Activated CD4-positive, alpha-beta T cell treated with anti-CD3 and anti-CD28 coated beads, Interleukin-2, Interleukin-6, amounts not matched to agents 100 ng/mL and 50 ng/mL, durations not matched to agents 16 hours and 8 hours (primary cell): ENCODE measurements around the gene LHX6.

Experiments
- DNase-seq: peaks from one replicate; pipeline ENCODE4 v3.0.0-alpha.2; 2020

The LHX6 gene

GRCh38 chr9:122190597-122191381 lies 38.0 kb downstream of the LHX6 start:
- DNase-seq: peak; percentile 47

- no peak for DNase-seq
Measured at GRCh38 chr9:122188369-122188768, 40.4 kb downstream of the LHX6 start.

GRCh38 chr9:122186777-122187470 lies 41.8 kb downstream of the LHX6 start:
- DNase-seq: no peak

GRCh38 chr9:122186301-122186700 lies 42.5 kb downstream of the LHX6 start:
- DNase-seq: no peak

- DNase-seq: no peak
Measured at GRCh38 chr9:122184551-122184950, 44.2 kb downstream of the LHX6 start.

- DNase-seq: no peak
Measured at GRCh38 chr9:122183501-122183900, 45.3 kb downstream of the LHX6 start.

GRCh38 chr9:122180633-122181032 lies 48.1 kb downstream of the LHX6 start:
- DNase-seq: no peak

GRCh38 chr9:122179690-122180074 lies 49.1 kb downstream of the LHX6 start:
- no peak for DNase-seq

GRCh38 chr9:122179054-122179689 lies 49.6 kb downstream of the LHX6 start:
- DNase-seq: no peak

GRCh38 chr9:122176916-122177315 lies 51.8 kb downstream of the LHX6 start:
- no peak for DNase-seq

GRCh38 chr9:122173670-122174069 lies 55.1 kb downstream of the LHX6 start:
- no peak for DNase-seq

- DNase-seq: no peak
Measured at GRCh38 chr9:122172131-122172530, 56.6 kb downstream of the LHX6 start.

- DNase-seq: no peak
Measured at GRCh38 chr9:122168356-122168755, 60.4 kb downstream of the LHX6 start.

- DNase-seq: no peak
Measured at GRCh38 chr9:122164286-122164685, 64.5 kb downstream of the LHX6 start.

GRCh38 chr9:122162415-122162814 lies 66.3 kb downstream of the LHX6 start:
- no peak for DNase-seq

GRCh38 chr9:122159925-122160246 lies 68.9 kb downstream of the LHX6 start:
- no peak for DNase-seq

GRCh38 chr9:122159026-122159924 lies 69.5 kb downstream of the LHX6 start, which contains the start of the genes MORN5 and NDUFA8:
Gene MORN5, plus strand, starts transcription at chr9:122159908. Its CDS starts 65 bp downstream, at chr9:122159973.
Gene NDUFA8, minus strand, starts transcription at chr9:122159779. Its CDS starts 102 bp downstream, at chr9:122159677.
- DNase-seq: peak; percentile 96

GRCh38 chr9:122158202-122158601 lies 70.6 kb downstream of the LHX6 start:
- DNase-seq: peak; percentile 50

- no peak for DNase-seq
Measured at GRCh38 chr9:122155796-122156195, 73.0 kb downstream of the LHX6 start.
